ENCODE data around the gene POLE3.

GRCh38 chr9:113416149-113416721 is 5.8 kb upstream of the POLE3 start:
- TF ChIP-seq ZFP30 (CRISPR knock-in tag; IDR thresholded peaks at IDR 0.05), result no peak
- TF ChIP-seq PATZ1 (CRISPR knock-in tag; IDR thresholded peaks at IDR 0.05; ENCODE audit: borderline replicate concordance), result no peak
- no peak for TF ChIP-seq PPARA (CRISPR knock-in tag; IDR thresholded peaks at IDR 0.05; ENCODE audit: borderline replicate concordance)
- no peak for TF ChIP-seq ZC3H10 (CRISPR knock-in tag; IDR thresholded peaks at IDR 0.05)
- TF ChIP-seq RARB (CRISPR knock-in tag; IDR thresholded peaks at IDR 0.05), result no peak
- TF ChIP-seq BACH2 (CRISPR knock-in tag; IDR thresholded peaks at IDR 0.05; ENCODE audit: borderline replicate concordance), result no peak
- TF ChIP-seq SNAI2 (CRISPR knock-in tag; IDR thresholded peaks at IDR 0.05), result no peak

All from SK-N-SH treated with all-trans-retinoic acid at 6 μM for 48 hours (cell line).